ENCODE measurements around the gene TMEM164.

The TMEM164 gene

GRCh38 chrX:110002300-110003166 lies at the start of gene TMEM164:
TSS of gene TMEM164 (plus strand) at chrX:110003114. CDS start at chrX:110003775, 661 bp downstream.
- H3K27ac ChIP-seq: peak within 1 kb of the TSS; percentile 83
- no peak for TF ChIP-seq ZFX (IDR thresholded peaks at IDR 0.05)
- TF ChIP-seq CTCF (conservative IDR thresholded peaks at IDR 0.05): no peak

GRCh38 chrX:109954333-109954732 lies 48.6 kb upstream of the TMEM164 start:
- no peak overlapping the region for H3K27ac ChIP-seq
- no peak for TF ChIP-seq ZFX (IDR thresholded peaks at IDR 0.05)
- TF ChIP-seq CTCF (conservative IDR thresholded peaks at IDR 0.05): no peak

- no peak for TF ChIP-seq ZFX (IDR thresholded peaks at IDR 0.05)
- no peak overlapping the region for H3K27ac ChIP-seq
These were observed 48.0 kb upstream of the TMEM164 start for GRCh38 chrX:109954955-109955354.

DNA sequence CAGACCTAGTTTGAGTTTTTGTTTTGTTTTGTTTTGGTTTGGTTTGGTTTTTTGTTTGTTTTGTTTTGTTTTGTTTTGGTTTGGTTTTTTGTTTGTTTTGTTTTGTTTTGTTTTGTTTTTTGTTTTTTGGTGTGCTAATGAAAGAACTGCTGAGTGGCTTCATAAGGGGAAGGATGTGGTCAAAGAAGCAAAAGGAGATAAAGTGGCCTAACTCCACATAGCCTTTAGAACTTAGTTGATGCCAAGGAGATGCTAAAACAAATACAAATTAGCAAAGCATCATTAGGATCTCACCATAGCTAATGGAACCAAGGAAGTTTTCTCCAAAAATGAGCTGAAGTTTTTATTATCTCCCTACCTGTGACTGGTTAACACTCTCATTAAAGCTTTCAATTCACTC lies 44.6 kb upstream of the TMEM164 start:
- TF ChIP-seq CTCF (conservative IDR thresholded peaks at IDR 0.05): no peak
- no peak for TF ChIP-seq ZFX (IDR thresholded peaks at IDR 0.05)
- no peak overlapping the region for H3K27ac ChIP-seq

DNA sequence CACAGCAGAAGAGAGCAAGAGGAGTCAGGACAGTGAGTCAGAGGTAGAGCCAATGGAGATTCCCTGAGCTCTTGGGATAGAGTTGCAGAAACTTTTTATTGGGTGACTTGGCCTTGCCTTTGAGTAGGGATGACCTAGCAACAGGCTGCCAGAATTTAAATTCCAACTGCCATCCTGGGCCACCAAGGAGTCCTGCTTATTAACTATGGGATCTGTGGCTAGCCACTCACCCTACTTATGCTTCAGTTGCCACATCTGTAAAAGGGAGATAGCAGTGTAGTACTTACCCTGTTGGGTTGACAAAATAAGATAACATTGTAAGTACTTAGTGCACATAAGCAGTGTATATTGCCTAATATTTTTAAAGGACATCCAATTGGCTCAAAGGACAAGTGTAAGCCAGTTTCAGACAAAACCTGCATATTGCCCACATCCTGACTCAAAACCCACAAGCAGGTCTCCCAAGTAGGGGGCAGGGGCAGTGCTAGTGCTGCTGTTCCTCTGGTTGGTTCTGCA lies 43.5 kb upstream of the TMEM164 start:
- H3K27ac ChIP-seq: no peak overlapping the region
- no peak for TF ChIP-seq ZFX (IDR thresholded peaks at IDR 0.05)
- no peak for TF ChIP-seq CTCF (conservative IDR thresholded peaks at IDR 0.05)

DNA sequence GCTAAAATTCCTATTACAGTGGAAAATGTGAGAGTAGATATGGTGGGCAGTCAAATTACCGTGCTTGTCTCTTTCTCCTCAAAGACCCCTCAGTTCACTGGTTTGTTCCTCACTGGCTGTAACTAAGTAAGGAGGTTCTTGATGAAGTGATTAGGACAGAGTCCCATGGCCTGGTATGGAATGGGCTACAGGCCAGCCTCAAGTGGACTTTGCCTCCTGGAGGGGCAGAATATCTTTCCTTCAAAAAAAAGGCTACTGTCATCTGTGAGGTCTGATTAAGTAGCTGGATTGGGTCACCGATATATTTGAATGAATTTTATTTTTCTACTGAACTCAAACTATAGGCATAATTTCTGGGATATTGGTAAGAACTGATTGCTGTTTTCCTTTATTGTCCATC lies 38.5 kb upstream of the TMEM164 start:
- no peak overlapping the region for H3K27ac ChIP-seq
- no peak for TF ChIP-seq CTCF (conservative IDR thresholded peaks at IDR 0.05)
- no peak for TF ChIP-seq ZFX (IDR thresholded peaks at IDR 0.05)

DNA sequence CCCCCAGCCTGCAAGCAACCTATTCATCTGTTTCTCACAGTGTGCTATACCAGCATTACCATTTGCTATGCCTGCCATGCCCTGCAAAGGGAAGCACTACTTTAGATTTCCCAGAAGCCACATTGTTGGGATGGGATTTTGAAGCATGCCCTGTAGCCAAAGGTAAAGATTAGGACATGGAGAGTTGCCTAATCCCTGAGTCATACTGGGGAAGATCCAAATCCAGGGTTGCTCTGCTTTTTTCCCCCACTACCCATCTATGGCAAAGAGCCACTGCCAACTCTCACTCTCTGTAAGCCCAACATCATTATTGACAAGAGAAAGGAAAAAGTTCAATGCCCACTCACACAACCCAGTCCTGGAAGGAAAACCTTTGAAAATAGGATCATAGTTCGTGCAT lies 36.7 kb upstream of the TMEM164 start:
- no peak overlapping the region for H3K27ac ChIP-seq
- TF ChIP-seq CTCF (conservative IDR thresholded peaks at IDR 0.05) (no peak), ZFX (IDR thresholded peaks at IDR 0.05) (no peak)

All from C4-2B (cell line).